GDM1 (cell line): ENCODE results near the gene TEAD3.

ENCODE experiments used
- DNase-seq: peaks from one replicate; lab custom pipeline; 2025; lab: John Stamatoyannopoulos, UW

Gene TEAD3

GRCh38 chr6:35475573-35475972, 21.3 kb downstream of the TEAD3 start:
- no peak for DNase-seq

- no peak for DNase-seq
Measured at GRCh38 chr6:35474942-35475570, 21.8 kb downstream of the TEAD3 start.

GRCh38 chr6:35474131-35474941, 22.5 kb downstream of the TEAD3 start:
- DNase-seq = no peak

GRCh38 chr6:35473850-35474130, 23.1 kb downstream of the TEAD3 start:
- DNase-seq = no peak

- no peak for DNase-seq
Measured at GRCh38 chr6:35473075-35473849, 23.6 kb downstream of the TEAD3 start.

- no peak for DNase-seq
Measured at GRCh38 chr6:35471836-35472345, 25.0 kb downstream of the TEAD3 start.

GRCh38 chr6:35470663-35471120, 26.2 kb downstream of the TEAD3 start:
- DNase-seq = no peak

GRCh38 chr6:35469751-35470662, 26.9 kb downstream of the TEAD3 start:
- no peak for DNase-seq

GRCh38 chr6:35468980-35469750, 27.7 kb downstream of the TEAD3 start:
- DNase-seq = no peak

- peak; percentile 92 for DNase-seq
Measured at GRCh38 chr6:35468181-35468979, 28.5 kb downstream of the TEAD3 start, which contains the start of gene RPL10A. RPL10A (plus strand) TSS chr6:35468401; CDS start chr6:35468435, 34 bp downstream.

GRCh38 chr6:35465646-35466045, 31.2 kb downstream of the TEAD3 start:
- DNase-seq = no peak

GRCh38 chr6:35463292-35463691, 33.6 kb downstream of the TEAD3 start:
- DNase-seq = no peak

GRCh38 chr6:35461270-35461669, 35.6 kb downstream of the TEAD3 start:
- DNase-seq = no peak

- DNase-seq = no peak
Measured at GRCh38 chr6:35457907-35458306, 39.0 kb downstream of the TEAD3 start.

- no peak for DNase-seq
Measured at GRCh38 chr6:35454391-35455110, 42.3 kb downstream of the TEAD3 start.

GRCh38 chr6:35453236-35453635, 43.6 kb downstream of the TEAD3 start:
- DNase-seq = no peak

GRCh38 chr6:35452183-35453090, 44.4 kb downstream of the TEAD3 start, which contains the start of gene FANCE:
FANCE (plus strand) TSS chr6:35452338; CDS start chr6:35452546, 208 bp downstream.
- DNase-seq = peak; percentile 86
